Gastrocnemius medialis (tissue), 4 donors: Measurements from ENCODE around the gene WDCP. TPM values are rescaled to one million over a fixed set of nuclear protein-coding genes. Genes with fewer than 3 reads are reported as not detected.

Source experiments
- ATAC-seq, 2 donors: fragments of 150-250 bp; one replicate each; pipeline ENCODE4 v1.9.1; 2016
- DNase-seq, 2 donors: peaks; one replicate each; pipeline ENCODE4 v3.0.0-alpha.2; 2019
- H3K27ac ChIP-seq, 4 donors: fragments of 200-600 bp; sonication (generic); 1 replicate in 1 of 4; 2 replicates in 3 of 4; pipeline ENCODE4 v1.5.1; 2016 to 2018; ENCODE audit warnings: mild to moderate bottlenecking in 2 of 4, moderate library complexity in 1 of 4
- H3K27me3 ChIP-seq, 3 donors: fragments of 200-600 bp; sonication (generic) in 2 of 3; 1 replicate in 1 of 3; 2 replicates in 2 of 3; pipeline versions ENCODE4 v1.5.1 to v1.6.0; 2016 to 2019; ENCODE audit warnings: mild to moderate bottlenecking in 1 of 3, moderate library complexity in 1 of 3
- H3K36me3 ChIP-seq, 2 donors: fragments of 200-600 bp; sonication (generic) in 1 of 2; one replicate each; pipeline ENCODE4 v1.5.1; 2017 to 2018
- H3K4me1 ChIP-seq, 2 donors: fragments of 200-600 bp; sonication (generic) in 1 of 2; one replicate each; pipeline ENCODE4 v1.5.1; 2016 to 2017; ENCODE audit warnings: mild to moderate bottlenecking in 2 of 2
- H3K4me3 ChIP-seq, 4 donors: fragments of 200-600 bp; sonication (generic) in 3 of 4; 1 replicate in 1 of 4; 2 replicates in 3 of 4; pipeline ENCODE4 v1.5.1; 2016 to 2019; ENCODE audit warnings: mild to moderate bottlenecking in 2 of 4
- H3K9me3 ChIP-seq, 3 donors: fragments of 200-600 bp; sonication (generic) in 2 of 3; 1 replicate in 1 of 3; 2 replicates in 2 of 3; pipeline ENCODE4 v1.5.1; 2016 to 2019
- POLR2A ChIP-seq, 2 donors: fragments of 450-650 bp; IDR thresholded peaks; one replicate each; pipeline ENCODE4 v1.6.1; 2017; ENCODE audit warnings: antibody characterized with exemption in 2 of 2, mild to moderate bottlenecking in 2 of 2, moderate library complexity in 2 of 2
- in situ Hi-C, 4 donors: fragments of 200-750 bp; cut with MboI; loops; one replicate each; pipeline versions ENCODE4 v1.15.0 to v1.8.0; 2017; ENCODE audit warnings: low sequenced_read_pairs in 4 of 4
- intact Hi-C: fragments of 100-400 bp; cut with DNase I; formaldehyde crosslinking; loops from one replicate; pipeline ENCODE4 v1.15.1; 2023; ENCODE audit warnings: low total_unique reads
- total RNA-seq, 4 donors: library from RNA; depleted of rRNA; stranded (reverse); fragments of >200 nt; gene quantifications; one replicate each; pipeline versions ENCODE4 v1.1.0 to v1.2.3, GENCODE V29; 2016
- TF ChIP-seq, protein P1 (sequence below), 5 experiments: fragments of 450-650 bp in 3 of 5; fragments of 200-600 bp in 2 of 5; sonication (generic) in 2 of 5; IDR thresholded peaks in 4 of 5; conservative IDR thresholded peaks in 1 of 5; 1 replicate in 4 of 5; 2 replicates in 1 of 5; pipeline ENCODE4 v1.5.1; 2016 to 2019; ENCODE audit warnings: antibody characterized with exemption in 5 of 5, mild to moderate bottlenecking in 3 of 5, moderate library complexity in 3 of 5

Gene WDCP
- total RNA-seq, 4 donors from 2014 or later: 4.8 to 8.4 (median 8.3) TPM

DNA sequence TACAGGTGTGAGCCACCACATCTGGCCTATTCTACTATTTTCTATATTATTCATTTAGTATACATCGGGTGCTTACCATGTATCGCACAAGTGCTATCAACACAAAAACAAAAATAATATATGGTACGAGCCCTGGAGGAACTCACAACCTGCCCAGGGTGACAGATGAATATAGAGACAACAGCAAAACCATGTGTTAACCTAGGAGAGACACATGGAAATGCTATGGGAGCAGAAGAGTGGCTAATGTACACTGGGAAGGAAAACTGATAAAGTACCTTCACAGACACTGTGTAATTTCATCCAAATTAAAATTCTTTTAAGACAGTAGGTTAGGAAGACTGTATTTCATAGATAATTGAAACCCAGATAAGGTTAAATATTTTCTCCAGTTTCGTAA, 25.1 kb upstream of the WDCP start:
- H3K27me3 ChIP-seq: no peaks in the 10 kb centered on the region
- peaks cover 0 to 30% of the 10 kb centered on the region in 2 donors for H3K36me3 ChIP-seq
- in situ Hi-C loops: loop anchor here in 1 of 4 donors (10.0 kb wide), 1 partner anchor 137 kb away; no protein-coding TSS in a partner anchor
- no peaks in the 10 kb centered on the region for H3K9me3 ChIP-seq
- ATAC-seq (no peak), DNase-seq (no peak)
- no peak overlapping the region for H3K4me3 ChIP-seq
- intact Hi-C loops: no loop called here
- H3K27ac ChIP-seq: no peak overlapping the region
- H3K4me1 ChIP-seq: peaks cover 14 to 19% of the 10 kb centered on the region in 2 donors
- TF ChIP-seq, protein P1, sequence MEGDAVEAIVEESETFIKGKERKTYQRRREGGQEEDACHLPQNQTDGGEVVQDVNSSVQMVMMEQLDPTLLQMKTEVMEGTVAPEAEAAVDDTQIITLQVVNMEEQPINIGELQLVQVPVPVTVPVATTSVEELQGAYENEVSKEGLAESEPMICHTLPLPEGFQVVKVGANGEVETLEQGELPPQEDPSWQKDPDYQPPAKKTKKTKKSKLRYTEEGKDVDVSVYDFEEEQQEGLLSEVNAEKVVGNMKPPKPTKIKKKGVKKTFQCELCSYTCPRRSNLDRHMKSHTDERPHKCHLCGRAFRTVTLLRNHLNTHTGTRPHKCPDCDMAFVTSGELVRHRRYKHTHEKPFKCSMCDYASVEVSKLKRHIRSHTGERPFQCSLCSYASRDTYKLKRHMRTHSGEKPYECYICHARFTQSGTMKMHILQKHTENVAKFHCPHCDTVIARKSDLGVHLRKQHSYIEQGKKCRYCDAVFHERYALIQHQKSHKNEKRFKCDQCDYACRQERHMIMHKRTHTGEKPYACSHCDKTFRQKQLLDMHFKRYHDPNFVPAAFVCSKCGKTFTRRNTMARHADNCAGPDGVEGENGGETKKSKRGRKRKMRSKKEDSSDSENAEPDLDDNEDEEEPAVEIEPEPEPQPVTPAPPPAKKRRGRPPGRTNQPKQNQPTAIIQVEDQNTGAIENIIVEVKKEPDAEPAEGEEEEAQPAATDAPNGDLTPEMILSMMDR (IDR thresholded peaks at IDR 0.05 in 4 of 5, conservative IDR thresholded peaks at IDR 0.05 in 1 of 5): no peak

DNA sequence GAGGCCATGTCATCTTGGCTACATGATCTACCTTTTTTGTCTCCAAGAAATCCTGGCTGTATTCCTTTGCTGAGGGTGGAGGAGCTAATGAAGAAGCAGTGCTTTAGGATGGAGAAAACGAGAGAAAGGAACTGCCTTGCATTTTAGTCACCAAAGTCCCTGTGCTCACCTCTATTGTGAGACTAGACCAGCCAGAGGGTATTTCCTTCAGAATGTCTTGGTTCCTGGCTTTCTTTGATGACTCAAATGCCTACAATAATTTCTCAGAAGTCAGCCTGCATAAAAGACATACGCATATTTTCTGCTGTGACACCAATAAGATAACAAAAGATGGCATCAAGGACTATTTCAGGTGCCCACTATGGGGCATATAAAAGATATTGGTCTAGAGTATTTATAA, 18.1 kb upstream of the WDCP start:
- in situ Hi-C loops: no loop called here

DNA sequence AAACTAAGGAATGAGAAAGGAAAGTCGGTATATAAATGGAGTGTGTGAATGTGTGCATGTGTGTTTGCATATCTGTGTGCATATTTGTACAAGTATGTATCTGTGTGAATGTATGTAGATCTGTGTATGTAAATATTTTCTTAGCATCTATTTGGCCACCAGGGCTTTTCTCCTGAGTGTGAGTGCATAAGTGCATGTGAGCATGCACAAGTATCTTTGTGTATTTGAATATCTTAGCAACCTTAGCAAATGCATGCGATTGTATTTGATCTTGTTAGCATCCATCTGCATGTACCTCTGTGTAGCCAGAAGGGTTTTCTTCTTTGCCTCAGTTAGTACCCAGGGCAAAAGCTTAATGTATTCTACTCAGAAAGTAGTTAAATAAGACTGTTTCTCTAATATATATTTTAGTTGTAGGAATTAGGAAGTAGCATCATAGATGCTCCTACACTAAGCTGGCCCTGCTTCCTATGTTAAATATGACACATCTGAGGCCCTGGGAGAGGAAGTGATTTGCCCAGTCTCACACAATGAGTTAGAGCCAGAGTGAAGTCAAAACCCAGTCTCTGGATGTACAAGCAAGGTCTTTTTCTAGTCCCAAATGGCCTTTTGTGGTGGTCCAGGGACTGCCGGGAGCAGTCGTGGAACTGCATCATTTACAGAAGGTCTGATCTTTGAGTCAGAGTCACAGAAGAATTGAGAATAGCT, 11.5 kb upstream of the WDCP start:
- Histone ChIP-seq H3K4me3 (no peak overlapping the region), H3K4me1 (no peaks in the 10 kb centered on the region), H3K36me3 (no peaks in the 10 kb centered on the region), H3K27me3 (no peaks in the 10 kb centered on the region), H3K9me3 (no peaks in the 10 kb centered on the region), H3K27ac (no peak overlapping the region)
- intact Hi-C loops: no loop called here
- DNase-seq (no peak), ATAC-seq (no peak)
- TF ChIP-seq, protein P1 (IDR thresholded peaks at IDR 0.05 in 4 of 5, conservative IDR thresholded peaks at IDR 0.05 in 1 of 5): no peak
- no peak for TF ChIP-seq POLR2A (IDR thresholded peaks at IDR 0.05)
- in situ Hi-C loops: no loop called here

More for the DNA sequence above, 18.1 kb upstream of the WDCP start:
- H3K9me3 ChIP-seq: no peaks in the 10 kb centered on the region
- no peak for ATAC-seq
- H3K27me3 ChIP-seq: no peaks in the 10 kb centered on the region
- H3K36me3 ChIP-seq: peaks cover 0 to 37% of the 10 kb centered on the region in 2 donors
- no peak for TF ChIP-seq POLR2A (IDR thresholded peaks at IDR 0.05)
- TF ChIP-seq, protein P1 (IDR thresholded peaks at IDR 0.05 in 4 of 5, conservative IDR thresholded peaks at IDR 0.05 in 1 of 5): no peak
- intact Hi-C loops: no loop called here
- H3K4me1 ChIP-seq: no peaks in the 10 kb centered on the region
- H3K4me3 ChIP-seq: no peak overlapping the region
- no peak overlapping the region for H3K27ac ChIP-seq
- no peak for DNase-seq

DNA sequence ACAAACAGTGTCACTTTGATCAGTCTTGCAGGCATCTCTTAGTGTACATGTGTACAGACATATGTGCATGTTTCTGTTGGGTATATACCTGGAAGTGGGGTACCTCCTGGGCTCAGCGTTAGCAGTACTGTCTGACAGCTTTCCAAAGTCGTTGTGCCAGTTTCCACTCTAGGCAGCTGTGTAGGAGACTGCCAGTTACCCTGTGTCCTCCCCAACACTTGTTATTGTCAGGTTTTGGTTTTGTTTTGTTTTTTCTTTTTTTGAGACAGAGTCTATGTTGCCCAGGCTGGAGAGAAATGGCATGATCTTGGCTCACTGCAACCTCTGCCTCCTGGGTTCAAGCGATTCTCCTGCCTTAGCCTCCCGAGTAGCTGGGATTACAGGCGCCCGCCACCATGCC, 8.6 kb upstream of the WDCP start:
- TF ChIP-seq, protein P1 (IDR thresholded peaks at IDR 0.05 in 4 of 5, conservative IDR thresholded peaks at IDR 0.05 in 1 of 5): no peak
- TF ChIP-seq POLR2A (IDR thresholded peaks at IDR 0.05): no peak
- Histone ChIP-seq H3K4me3 (no peak overlapping the region), H3K4me1 (no peaks in the 10 kb centered on the region), H3K27me3 (no peaks in the 10 kb centered on the region), H3K9me3 (no peaks in the 10 kb centered on the region), H3K36me3 (no peaks in the 10 kb centered on the region), H3K27ac (no peak overlapping the region)
- no peak for ATAC-seq
- DNase-seq: no peak
- intact Hi-C loops (no loop called here), in situ Hi-C loops (no loop called here)
